HCT116 (cell line): Measurements from ENCODE around the gene F2RL2. TPM values are rescaled to one million over a fixed set of nuclear protein-coding genes. Genes with fewer than 3 reads are reported as not detected.

Experiments used
- ATAC-seq: fragments of 200-7000 bp; cut with Tn5 transposase; 2 replicates; pipeline ENCODE4 v1.9.1; 2020; ENCODE audit warnings: mild to moderate bottlenecking, moderate library complexity
- BruUV-seq: library from RNA; stranded (reverse); fragments of 400-500 nt; replicated peaks from 2 replicates; lab custom pipeline; 2021; lab: Mats Ljungman, UMichigan
- CTCF ChIA-PET: fragments of 300-600 bp; sonication (Branson Sonifier 250); formaldehyde crosslinking; loops from one replicate; lab custom pipeline; 2021; ENCODE audit warnings: antibody characterized with exemption; lab: Charles Lee
- POLR2A ChIA-PET: fragments of 300-600, 350-600 bp; sonication (Branson Sonifier 250); formaldehyde crosslinking; loops from one replicate; lab custom pipeline; 2021; ENCODE audit warnings: antibody characterized with exemption; lab: Charles Lee
- RAD21 ChIA-PET, 2 experiments: fragments of 300-600 bp; sonication (Branson Sonifier 250); formaldehyde crosslinking; loops; one replicate each; lab custom pipeline; 2023; ENCODE audit warnings: low total read pairs in 2 of 2; ENCODE audit not compliant: uncharacterized antibody in 2 of 2, unreplicated experiment in 2 of 2, low non-redundant PET in 1 of 2; lab: Charles Lee
- DNase-seq: peaks from one replicate; pipeline ENCODE4 v3.0.0-alpha.2; 2010; ENCODE audit warnings: low read depth, low spot score
- H2AFZ ChIP-seq: fragments of 200-600 bp; shearing (Covaris generic), sonication (generic); 2 replicates; pipeline ENCODE4 v1.6.1; 2017; ENCODE audit warnings: low read depth, mixed run types, mixed read lengths, antibody characterized with exemption, low read length; ENCODE audit not compliant: poor library complexity, severe bottlenecking
- H3K27ac ChIP-seq: 2 replicates; pipeline ENCODE4 v1.5.1; 2012; ENCODE audit warnings: low read depth, low read length
- H3K27me3 ChIP-seq: fragments of 200-600 bp; sonication (generic); 2 replicates; pipeline ENCODE4 v1.6.1; 2016; ENCODE audit warnings: mixed run types, low read length, mixed read lengths; ENCODE audit not compliant: insufficient read depth
- H3K36me3 ChIP-seq, 2 experiments: fragments of 200-500 bp in 1 of 2; fragments of 200-600 bp in 1 of 2; sonication (Bioruptor generic) in 1 of 2; sonication (generic) in 1 of 2; 2 replicates each; pipeline versions ENCODE4 v1.5.1 to v1.6.1; 2014 to 2016; ENCODE audit warnings: low read length in 2 of 2, inconsistent platforms in 1 of 2, mixed read lengths in 1 of 2, mixed run types in 1 of 2; ENCODE audit not compliant: insufficient read depth in 2 of 2, control insufficient read depth in 1 of 2
- H3K4me1 ChIP-seq, 2 experiments: fragments of 200-600 bp in 1 of 2; sonication (generic) in 1 of 2; 2 replicates each; pipeline versions ENCODE4 v1.5.1 to v1.6.1; 2012 to 2017; ENCODE audit warnings: low read length in 2 of 2, inconsistent platforms in 1 of 2, mild to moderate bottlenecking in 1 of 2, mixed read lengths in 1 of 2, mixed run types in 1 of 2, moderate library complexity in 1 of 2; ENCODE audit not compliant: insufficient read depth in 2 of 2, control insufficient read depth in 1 of 2
- H3K4me2 ChIP-seq: fragments of 200-600 bp; sonication (generic); 2 replicates; pipeline ENCODE4 v1.6.1; 2017; ENCODE audit warnings: mixed run types, low read length, mixed read lengths
- H3K4me3 ChIP-seq, 2 experiments: fragments of 200-600 bp in 1 of 2; sonication (generic) in 1 of 2; replicated peaks in 1 of 2; 2 replicates each; pipeline ENCODE4 v1.5.1; 2011 to 2016; ENCODE audit warnings: low read length in 2 of 2, control low read depth in 1 of 2, low read depth in 1 of 2, mild to moderate bottlenecking in 1 of 2, mixed read lengths in 1 of 2, mixed run types in 1 of 2
- H3K79me2 ChIP-seq: fragments of 200-600 bp; sonication (generic); 2 replicates; pipeline ENCODE4 v1.6.1; 2017; ENCODE audit warnings: mild to moderate bottlenecking, mixed run types, low read length, moderate library complexity, mixed read lengths; ENCODE audit not compliant: insufficient read depth
- H3K9ac ChIP-seq: fragments of 200-600 bp; sonication (generic); 2 replicates; pipeline ENCODE4 v1.6.1; 2016; ENCODE audit warnings: low read length, mixed read lengths
- H3K9me2 ChIP-seq: fragments of 200-600 bp; sonication (generic), shearing (Covaris generic); 2 replicates; pipeline ENCODE4 v1.6.1; 2017; ENCODE audit warnings: mixed run types, mild to moderate bottlenecking, moderate library complexity; ENCODE audit not compliant: insufficient read depth
- H3K9me3 ChIP-seq, 2 experiments: fragments of 200-500 bp in 1 of 2; fragments of 200-600 bp in 1 of 2; sonication (Bioruptor generic) in 1 of 2; sonication (generic) in 1 of 2; 2 replicates each; pipeline ENCODE4 v1.6.1; 2014 to 2017; ENCODE audit warnings: low read length in 2 of 2, mixed read lengths in 2 of 2, inconsistent platforms in 1 of 2, low read depth in 1 of 2, mild to moderate bottlenecking in 1 of 2, mixed run types in 1 of 2, moderate library complexity in 1 of 2; ENCODE audit not compliant: control insufficient read depth in 1 of 2, insufficient read depth in 1 of 2
- H4K20me1 ChIP-seq: fragments of 200-600 bp; sonication (generic), shearing (Covaris generic); 2 replicates; pipeline ENCODE4 v1.6.1; 2017; ENCODE audit warnings: mixed run types, mild to moderate bottlenecking, moderate library complexity; ENCODE audit not compliant: insufficient read depth
- EZH2 ChIP-seq: fragments of 200-600 bp; sonication (generic); IDR thresholded peaks from 2 replicates; pipeline ENCODE4 v1.6.1; 2017; ENCODE audit warnings: antibody characterized with exemption, mixed run types
- RAD21 ChIP-seq: IDR thresholded peaks from 2 replicates; pipeline ENCODE4 v1.6.1; 2012; ENCODE audit warnings: low read depth, mild to moderate bottlenecking
- SIN3A ChIP-seq: IDR thresholded peaks from 2 replicates; pipeline ENCODE4 v1.6.1; 2012; ENCODE audit warnings: low read depth
- SP1 ChIP-seq: IDR thresholded peaks from 2 replicates; pipeline ENCODE4 v1.6.1; 2012; ENCODE audit warnings: low read depth
- TCF7L2 ChIP-seq: IDR thresholded peaks from 2 replicates; pipeline ENCODE4 v1.7.0; 2011; ENCODE audit warnings: borderline replicate concordance, inconsistent platforms; ENCODE audit not compliant: insufficient read depth, insufficient read length; ENCODE audit errors: extremely low read depth
- intact Hi-C: fragments of 100-400 bp; cut with micrococcal nuclease; formaldehyde crosslinking; loops from 2 replicates; pipeline ENCODE4 v1.10.0; 2022
- total RNA-seq: library from RNA; stranded (reverse); gene quantifications from one replicate; pipeline ENCODE4 v1.2.1, GENCODE V29; 2021; ENCODE audit not compliant: unreplicated experiment
- TF ChIP-seq, protein P1 (sequence below): IDR thresholded peaks from 2 replicates; pipeline ENCODE4 v1.6.1; 2011; ENCODE audit warnings: mild to moderate bottlenecking, low read length, moderate library complexity; ENCODE audit not compliant: insufficient replicate concordance; ENCODE audit errors: extremely low read depth
- TF ChIP-seq, protein P2 (sequence below), 3 experiments: fragments of 200-600 bp in 1 of 3; sonication (generic) in 1 of 3; IDR thresholded peaks in 2 of 3; conservative IDR thresholded peaks in 1 of 3; 2 replicates each; pipeline ENCODE4 v1.5.1; 2012 to 2017; ENCODE audit warnings: low read depth in 2 of 3, low read length in 2 of 3, antibody characterized with exemption in 1 of 3, borderline replicate concordance in 1 of 3, control low read depth in 1 of 3, mild to moderate bottlenecking in 1 of 3, mixed read lengths in 1 of 3, mixed run types in 1 of 3, moderate library complexity in 1 of 3; ENCODE audit not compliant: insufficient read depth in 1 of 3

The F2RL2 gene
- total RNA-seq, 1 experiment from 2014 or later = 0.07 TPM

DNA sequence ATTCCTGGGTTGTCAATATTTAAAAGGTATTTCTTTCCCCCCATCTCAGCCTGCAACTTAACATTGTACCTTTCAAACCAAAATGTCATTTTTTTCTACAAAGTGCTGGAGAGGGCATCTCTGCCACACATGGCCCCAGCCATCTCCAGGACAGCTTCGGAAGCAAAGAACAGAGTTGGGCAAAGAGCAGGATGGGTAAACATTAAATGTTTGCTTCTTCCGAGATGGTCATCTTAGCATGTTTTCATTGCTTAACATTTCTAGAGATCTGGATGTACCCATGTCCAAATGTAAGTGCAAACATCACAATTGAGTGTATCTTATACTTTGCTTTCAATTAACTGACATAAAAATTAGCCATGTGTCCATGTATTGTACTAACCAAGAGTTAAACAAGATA, 14.3 kb upstream of the F2RL2 start:
- ChIA-PET CTCF (interaction anchor here (1.0 to 1.5 kb wide), 2 partner anchors 36 to 137 kb away, joined by 4 to 5 read pairs; no protein-coding TSS in a partner anchor), RAD21 (no interaction called here), POLR2A (no interaction called here)
- H3K36me3 ChIP-seq = no peaks in the 10 kb centered on the region
- intact Hi-C loops = no loop called here
- H3K27me3 ChIP-seq = no peaks in the 10 kb centered on the region
- H3K4me1 ChIP-seq = no peaks in the 10 kb centered on the region
- no peaks in the 10 kb centered on the region for H3K9me3 ChIP-seq
- ATAC-seq = no peak
- H4K20me1 ChIP-seq = no peaks in the 10 kb centered on the region
- no peak overlapping the region for H3K4me3 ChIP-seq
- H3K79me2 ChIP-seq = no peaks in the 10 kb centered on the region
- H3K4me2 ChIP-seq = no peak overlapping the region
- no peak for DNase-seq
- H3K9ac ChIP-seq = no peak overlapping the region
- BruUV-seq = no TSS peak
- TF ChIP-seq SIN3A = no peak
- TF ChIP-seq RAD21 = no peak
- H3K27ac ChIP-seq = no peak overlapping the region
- no peak overlapping the region for H2AFZ ChIP-seq
- H3K9me2 ChIP-seq = no peaks in the 10 kb centered on the region

DNA sequence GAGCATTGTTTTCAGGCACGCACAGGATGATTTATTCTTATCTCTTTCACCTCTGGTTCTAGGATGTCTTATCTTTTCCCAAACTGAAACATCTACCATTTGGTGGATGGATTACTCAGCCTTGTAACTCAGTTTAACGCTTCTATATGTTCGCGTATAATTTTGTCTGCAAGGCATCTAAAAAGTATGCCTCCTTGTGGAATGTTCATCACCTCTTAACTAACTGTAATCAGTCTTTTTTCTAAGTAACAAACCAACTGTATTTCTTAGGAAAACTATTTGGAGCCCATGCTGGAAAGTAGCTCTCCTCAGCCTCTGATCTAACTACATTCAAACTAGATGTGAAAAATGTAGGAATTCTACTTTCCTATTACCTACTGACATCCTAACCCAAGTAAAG, 11.5 kb upstream of the F2RL2 start:
- no peak for DNase-seq
- Histone ChIP-seq H3K4me2 (no peak overlapping the region), H3K9ac (no peak overlapping the region), H3K9me2 (no peaks in the 10 kb centered on the region), H3K9me3 (no peaks in the 10 kb centered on the region), H3K79me2 (no peaks in the 10 kb centered on the region), H3K4me1 (no peaks in the 10 kb centered on the region), H3K27ac (no peak overlapping the region), H3K27me3 (no peaks in the 10 kb centered on the region), H2AFZ (no peak overlapping the region), H3K4me3 (no peak overlapping the region), H4K20me1 (no peaks in the 10 kb centered on the region), H3K36me3 (no peaks in the 10 kb centered on the region)
- CTCF ChIA-PET = interaction anchor here (0.8 to 1.0 kb wide), 2 partner anchors 28 to 33 kb away, joined by 3 to 4 read pairs; no protein-coding TSS in a partner anchor
- TF ChIP-seq, protein P1, sequence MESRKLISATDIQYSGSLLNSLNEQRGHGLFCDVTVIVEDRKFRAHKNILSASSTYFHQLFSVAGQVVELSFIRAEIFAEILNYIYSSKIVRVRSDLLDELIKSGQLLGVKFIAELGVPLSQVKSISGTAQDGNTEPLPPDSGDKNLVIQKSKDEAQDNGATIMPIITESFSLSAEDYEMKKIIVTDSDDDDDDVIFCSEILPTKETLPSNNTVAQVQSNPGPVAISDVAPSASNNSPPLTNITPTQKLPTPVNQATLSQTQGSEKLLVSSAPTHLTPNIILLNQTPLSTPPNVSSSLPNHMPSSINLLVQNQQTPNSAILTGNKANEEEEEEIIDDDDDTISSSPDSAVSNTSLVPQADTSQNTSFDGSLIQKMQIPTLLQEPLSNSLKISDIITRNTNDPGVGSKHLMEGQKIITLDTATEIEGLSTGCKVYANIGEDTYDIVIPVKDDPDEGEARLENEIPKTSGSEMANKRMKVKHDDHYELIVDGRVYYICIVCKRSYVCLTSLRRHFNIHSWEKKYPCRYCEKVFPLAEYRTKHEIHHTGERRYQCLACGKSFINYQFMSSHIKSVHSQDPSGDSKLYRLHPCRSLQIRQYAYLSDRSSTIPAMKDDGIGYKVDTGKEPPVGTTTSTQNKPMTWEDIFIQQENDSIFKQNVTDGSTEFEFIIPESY = no peak
- TF ChIP-seq, protein P2, sequence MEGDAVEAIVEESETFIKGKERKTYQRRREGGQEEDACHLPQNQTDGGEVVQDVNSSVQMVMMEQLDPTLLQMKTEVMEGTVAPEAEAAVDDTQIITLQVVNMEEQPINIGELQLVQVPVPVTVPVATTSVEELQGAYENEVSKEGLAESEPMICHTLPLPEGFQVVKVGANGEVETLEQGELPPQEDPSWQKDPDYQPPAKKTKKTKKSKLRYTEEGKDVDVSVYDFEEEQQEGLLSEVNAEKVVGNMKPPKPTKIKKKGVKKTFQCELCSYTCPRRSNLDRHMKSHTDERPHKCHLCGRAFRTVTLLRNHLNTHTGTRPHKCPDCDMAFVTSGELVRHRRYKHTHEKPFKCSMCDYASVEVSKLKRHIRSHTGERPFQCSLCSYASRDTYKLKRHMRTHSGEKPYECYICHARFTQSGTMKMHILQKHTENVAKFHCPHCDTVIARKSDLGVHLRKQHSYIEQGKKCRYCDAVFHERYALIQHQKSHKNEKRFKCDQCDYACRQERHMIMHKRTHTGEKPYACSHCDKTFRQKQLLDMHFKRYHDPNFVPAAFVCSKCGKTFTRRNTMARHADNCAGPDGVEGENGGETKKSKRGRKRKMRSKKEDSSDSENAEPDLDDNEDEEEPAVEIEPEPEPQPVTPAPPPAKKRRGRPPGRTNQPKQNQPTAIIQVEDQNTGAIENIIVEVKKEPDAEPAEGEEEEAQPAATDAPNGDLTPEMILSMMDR (IDR thresholded peaks at IDR 0.05 in 2 of 3, conservative IDR thresholded peaks at IDR 0.05 in 1 of 3; ENCODE audit: borderline replicate concordance in 1 of 3, insufficient read depth in 1 of 3, low read depth in 2 of 3, low read length in 2 of 3) = no peak
- TF ChIP-seq EZH2 (no peak), RAD21 (no peak), SP1 (no peak), TCF7L2 (no peak)
- RAD21 ChIA-PET = no interaction called here
- intact Hi-C loops = no loop called here
- ATAC-seq = no peak
- BruUV-seq = no TSS peak
- POLR2A ChIA-PET = no interaction called here
